GM18505 (cell line): Measurements from ENCODE around the gene CDC7.

ENCODE experiments used
- ATAC-seq: cut with Tn5 transposase; IDR thresholded peaks from one replicate; pipeline ENCODE4 v1.9.1; 2021; ENCODE audit not compliant: unreplicated experiment
- POLR2A ChIP-seq: IDR thresholded peaks from 4 replicates; pipeline ENCODE4 v1.6.1; 2011; ENCODE audit warnings: borderline replicate concordance; ENCODE audit not compliant: insufficient read depth, insufficient read length; ENCODE audit errors: extremely low read depth

CDC7 gene

DNA sequence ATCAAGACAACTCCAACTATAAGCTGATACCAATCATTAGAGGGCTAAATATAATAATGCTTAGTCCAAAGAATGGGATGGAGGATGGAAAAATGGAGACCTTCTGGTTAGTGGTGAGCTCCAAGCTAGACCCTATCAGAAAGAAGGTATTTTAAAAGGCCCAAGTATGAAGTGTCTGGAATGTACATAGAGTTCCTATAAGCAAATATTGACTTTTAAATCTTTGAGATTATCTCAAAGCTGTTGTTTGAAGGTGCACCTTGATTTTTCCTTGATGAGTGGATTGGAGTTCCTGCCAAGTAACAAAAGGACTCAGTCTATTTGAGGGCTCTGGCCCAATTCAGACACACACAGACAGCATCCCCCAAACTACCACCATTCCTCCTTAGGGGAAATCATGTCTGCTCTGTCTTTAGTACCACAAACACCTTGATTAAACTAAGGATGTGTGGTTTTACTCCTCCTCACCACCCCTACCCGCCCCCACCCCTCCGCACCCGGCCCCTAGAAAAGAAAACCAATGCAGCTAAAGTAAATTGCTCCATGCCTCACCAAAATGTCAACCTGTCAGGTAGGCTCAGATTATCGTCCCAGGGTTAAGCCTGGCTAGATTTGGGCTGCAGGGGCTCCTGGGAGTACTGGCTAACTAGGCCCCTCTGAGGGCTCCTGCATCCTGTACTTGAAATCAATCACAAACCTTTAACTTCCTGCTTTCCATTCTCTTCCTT lies 59.4 kb downstream of the CDC7 start:
- TF ChIP-seq POLR2A: no peak
- ATAC-seq: no peak

DNA sequence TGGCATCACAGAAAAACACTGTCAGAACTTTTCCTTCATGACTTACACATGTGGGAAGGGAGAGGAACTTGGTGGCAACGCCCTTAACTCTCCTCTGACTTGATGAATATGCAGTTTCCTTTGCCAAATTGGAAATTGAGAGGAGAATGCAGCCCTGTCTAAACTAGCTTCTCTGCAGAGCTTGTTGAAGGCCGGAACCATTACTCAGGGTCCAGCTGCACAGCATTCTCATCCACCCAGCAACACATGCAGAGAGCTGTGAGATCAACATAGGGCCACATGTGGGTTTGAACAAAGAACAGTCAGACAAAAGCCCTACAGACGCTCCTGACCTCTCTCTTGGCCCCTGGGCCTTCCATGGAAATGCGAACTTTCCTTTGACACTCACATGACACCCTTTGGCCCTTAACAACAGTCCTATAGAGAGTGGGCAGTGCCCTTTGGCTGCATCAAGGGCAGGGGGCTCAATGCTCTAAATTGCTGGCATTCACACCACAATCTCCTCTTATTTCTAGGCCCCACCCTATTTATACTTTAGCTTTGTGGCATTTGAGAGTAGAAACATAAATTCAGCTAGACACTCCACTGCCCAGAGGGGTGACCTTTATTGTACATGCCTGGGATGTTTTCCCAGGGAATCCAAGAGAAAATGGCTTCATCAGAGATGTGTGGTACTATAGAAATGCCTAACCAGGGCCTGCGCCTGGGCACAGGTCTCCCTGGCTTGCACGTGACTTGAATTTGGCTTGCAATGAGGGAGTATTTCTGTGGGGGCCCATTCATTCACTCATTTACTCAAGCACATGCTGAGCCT lies 64.4 kb downstream of the CDC7 start:
- TF ChIP-seq POLR2A: no peak
- ATAC-seq: no peak

DNA sequence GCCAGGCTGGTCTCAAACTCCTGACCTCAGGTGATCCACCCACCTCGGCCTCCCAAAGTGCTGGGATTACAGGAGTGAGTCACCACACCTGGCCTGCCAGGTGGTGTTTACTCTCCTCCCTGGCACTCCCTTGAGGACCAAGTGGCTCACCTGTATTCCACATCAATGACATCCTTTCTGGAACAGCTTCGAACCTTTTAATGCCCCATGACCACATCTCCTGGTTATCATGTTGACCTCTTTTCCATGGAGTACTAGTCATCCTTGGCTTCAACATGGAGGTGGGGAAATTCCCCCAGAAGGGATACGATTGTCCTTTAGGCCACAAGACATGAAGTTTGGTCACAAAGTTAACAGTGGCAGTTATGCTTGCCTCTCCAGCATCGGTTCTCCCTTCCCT lies 66.9 kb downstream of the CDC7 start:
- no peak for ATAC-seq

DNA sequence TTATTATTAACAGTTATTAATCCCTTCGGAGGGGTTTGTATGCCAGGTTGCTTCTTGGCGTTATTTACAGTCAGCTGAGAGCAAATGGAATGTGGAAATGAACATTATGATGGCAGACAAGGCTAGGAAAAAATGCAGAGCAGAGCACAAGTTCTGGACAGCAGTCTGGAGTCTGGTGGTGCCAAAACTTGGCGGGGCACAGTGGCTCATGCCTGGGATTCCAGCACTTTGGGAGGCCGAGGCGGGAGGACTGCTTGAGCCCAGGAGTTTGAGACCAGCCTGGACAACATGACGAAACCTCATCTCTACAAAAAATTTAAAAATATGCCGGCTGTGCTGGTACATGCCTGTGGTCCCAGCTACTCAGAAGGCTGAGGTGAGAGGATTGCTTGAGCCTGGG lies 67.6 kb downstream of the CDC7 start:
- no peak for ATAC-seq
- TF ChIP-seq POLR2A: no peak

More for the DNA sequence above, 66.9 kb downstream of the CDC7 start:
- TF ChIP-seq POLR2A: no peak

DNA sequence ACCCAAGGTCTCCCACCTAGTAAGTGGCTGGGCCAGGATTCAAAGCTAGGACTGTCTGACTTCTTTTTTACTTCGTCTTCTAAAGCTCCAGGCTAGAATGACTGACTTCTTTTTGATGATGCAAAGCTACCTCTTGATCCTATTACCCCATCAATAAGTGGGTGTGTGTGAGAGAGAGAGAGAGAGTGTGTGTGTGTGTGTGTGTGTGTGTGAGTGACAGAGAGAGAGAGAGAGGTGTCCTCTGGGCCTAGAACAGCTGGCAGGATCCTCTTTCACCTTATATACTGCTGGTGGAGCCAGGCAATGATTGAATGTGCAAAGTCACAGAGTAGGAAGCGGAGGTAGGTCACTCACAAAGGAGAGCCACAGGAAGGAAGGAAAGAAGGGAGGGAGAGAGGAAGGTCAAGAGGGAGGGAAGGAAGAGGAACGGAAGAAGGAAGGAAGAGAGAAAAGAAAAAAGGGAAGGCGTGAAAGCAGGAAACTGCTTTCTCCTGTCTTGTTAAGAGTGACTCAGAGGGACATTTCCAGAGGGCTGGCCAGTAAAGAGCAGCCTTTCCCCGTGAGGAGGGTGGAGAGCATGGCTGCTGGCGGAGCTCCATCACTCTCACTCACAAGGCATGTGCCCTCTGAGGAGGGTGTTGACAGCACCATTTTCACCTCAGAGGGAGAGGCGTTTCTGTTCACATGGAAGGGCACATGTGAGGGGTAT lies 68.9 kb downstream of the CDC7 start:
- no peak for TF ChIP-seq POLR2A
- no peak for ATAC-seq

DNA sequence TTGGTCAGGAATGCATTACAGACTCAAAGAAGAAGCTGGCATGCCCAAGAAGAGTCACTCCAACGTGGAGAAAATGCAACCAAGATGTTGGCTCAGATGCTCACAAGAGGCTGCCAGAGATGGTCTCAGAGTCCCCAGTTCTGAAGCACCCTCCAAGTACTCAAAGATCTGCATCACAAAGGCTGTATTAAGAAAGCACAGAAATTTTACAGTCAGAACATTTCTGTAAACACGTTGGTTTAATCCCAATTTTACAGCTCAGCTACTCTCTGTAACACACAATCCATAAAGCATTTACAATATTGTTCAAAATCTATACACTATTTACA lies 69.4 kb downstream of the CDC7 start:
- ATAC-seq: no peak
- no peak for TF ChIP-seq POLR2A

DNA sequence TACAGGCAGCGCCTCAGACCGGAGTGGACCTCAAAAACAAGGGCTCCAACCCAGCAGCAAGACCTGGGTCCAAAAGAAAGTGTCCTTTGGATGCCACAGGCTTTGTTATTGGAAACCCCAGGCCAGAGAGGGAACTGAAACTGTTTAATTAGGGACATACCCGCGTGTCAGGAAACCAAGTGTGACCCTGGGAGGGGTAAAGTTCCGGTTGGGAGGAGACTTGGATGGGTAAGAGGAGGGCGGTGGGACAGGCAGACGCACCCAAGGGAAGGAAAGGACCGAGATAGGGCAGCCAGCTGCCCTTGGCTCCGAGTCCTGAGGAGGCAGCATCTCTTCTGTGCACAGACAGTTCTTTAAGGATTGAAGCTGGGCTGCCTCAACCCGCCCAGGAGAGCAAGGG lies 71.4 kb downstream of the CDC7 start:
- TF ChIP-seq POLR2A: no peak
- peak; percentile 87 for ATAC-seq
